Measurements from ENCODE around the gene TSSK1B.

DNA sequence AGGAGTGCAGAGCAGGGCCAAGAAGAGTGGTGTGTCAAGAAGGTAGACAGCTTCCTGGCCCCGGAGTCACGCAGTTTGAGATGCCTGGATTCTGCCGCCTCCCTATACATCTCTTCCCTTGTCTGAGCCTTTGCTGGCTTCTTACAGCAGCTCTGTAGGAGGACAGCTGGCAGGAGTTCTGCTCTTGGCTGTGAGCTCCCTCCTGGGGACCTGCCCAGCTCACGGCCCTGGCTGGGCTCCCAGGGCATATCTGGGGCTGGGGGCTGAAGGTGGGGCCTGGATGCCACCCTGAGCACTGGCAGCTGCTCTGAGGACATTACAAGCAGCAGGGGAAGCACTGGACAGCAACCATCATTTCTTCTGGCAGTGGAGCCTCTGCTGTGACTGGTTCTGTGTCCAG, 786 bp upstream of the TSSK1B start:
- TF ChIP-seq, protein P1, sequence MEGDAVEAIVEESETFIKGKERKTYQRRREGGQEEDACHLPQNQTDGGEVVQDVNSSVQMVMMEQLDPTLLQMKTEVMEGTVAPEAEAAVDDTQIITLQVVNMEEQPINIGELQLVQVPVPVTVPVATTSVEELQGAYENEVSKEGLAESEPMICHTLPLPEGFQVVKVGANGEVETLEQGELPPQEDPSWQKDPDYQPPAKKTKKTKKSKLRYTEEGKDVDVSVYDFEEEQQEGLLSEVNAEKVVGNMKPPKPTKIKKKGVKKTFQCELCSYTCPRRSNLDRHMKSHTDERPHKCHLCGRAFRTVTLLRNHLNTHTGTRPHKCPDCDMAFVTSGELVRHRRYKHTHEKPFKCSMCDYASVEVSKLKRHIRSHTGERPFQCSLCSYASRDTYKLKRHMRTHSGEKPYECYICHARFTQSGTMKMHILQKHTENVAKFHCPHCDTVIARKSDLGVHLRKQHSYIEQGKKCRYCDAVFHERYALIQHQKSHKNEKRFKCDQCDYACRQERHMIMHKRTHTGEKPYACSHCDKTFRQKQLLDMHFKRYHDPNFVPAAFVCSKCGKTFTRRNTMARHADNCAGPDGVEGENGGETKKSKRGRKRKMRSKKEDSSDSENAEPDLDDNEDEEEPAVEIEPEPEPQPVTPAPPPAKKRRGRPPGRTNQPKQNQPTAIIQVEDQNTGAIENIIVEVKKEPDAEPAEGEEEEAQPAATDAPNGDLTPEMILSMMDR (IDR thresholded peaks at IDR 0.05) = no peak
- no peak for TF ChIP-seq ZFX (IDR thresholded peaks at IDR 0.05; ENCODE audit: borderline replicate concordance)
